HG02678 (cell line): ENCODE results near the gene CEACAM16.
"Not testable (repeated sequence)": the region's sequence is repeated elsewhere in the genome, so short reads cannot be mapped to it uniquely, and the experiment has no call there.

ENCODE experiments used
- ATAC-seq: cut with Tn5 transposase; IDR thresholded peaks from one replicate; pipeline ENCODE4 v1.9.1; 2021; ENCODE audit warnings: mild to moderate bottlenecking, moderate library complexity; ENCODE audit not compliant: unreplicated experiment

CEACAM16 gene

GRCh38 chr19:44677019-44677811 lies 21.7 kb upstream of the CEACAM16 start:
- ATAC-seq = no peak

GRCh38 chr19:44680536-44680935 lies 18.4 kb upstream of the CEACAM16 start:
- no peak for ATAC-seq

DNA sequence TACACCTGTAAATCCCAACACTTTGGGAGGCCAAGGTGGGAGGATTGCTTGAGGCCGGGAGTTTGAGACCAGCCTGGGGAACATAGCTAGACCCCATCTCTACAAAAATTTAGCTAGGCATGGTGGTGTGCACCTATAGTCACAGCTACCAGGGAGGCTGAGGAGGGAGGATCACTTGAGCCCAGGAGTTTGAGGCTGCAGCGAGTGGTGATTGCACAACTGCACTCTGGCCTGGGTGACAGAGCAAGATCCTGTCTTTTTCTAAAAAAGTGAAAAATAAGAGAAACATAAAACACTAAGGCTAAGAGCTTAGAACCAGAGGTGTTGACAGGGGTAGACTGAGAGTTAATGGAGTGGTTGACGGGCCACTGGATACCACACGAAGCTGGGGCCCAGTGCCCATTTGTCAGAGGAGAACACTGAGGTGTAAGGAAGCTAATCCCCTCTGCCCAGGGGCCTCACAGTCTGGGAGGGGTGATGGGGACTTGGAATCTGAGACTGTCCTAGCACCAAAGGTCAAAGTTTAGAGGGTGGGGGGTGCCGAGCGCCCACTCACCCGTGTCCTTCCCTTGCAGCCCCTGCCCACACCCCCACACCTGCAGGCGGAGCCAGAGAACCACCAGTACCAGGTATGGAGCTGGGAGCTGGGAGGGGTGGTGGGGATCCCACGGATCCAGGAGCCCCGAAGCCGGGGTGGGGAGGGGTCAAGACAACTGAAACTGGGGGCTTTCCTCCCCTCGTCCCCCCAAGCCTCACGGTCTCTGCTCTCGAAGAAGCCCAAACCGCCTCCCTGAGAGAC lies 16.8 kb upstream of the CEACAM16 start:
- no peak for ATAC-seq

DNA sequence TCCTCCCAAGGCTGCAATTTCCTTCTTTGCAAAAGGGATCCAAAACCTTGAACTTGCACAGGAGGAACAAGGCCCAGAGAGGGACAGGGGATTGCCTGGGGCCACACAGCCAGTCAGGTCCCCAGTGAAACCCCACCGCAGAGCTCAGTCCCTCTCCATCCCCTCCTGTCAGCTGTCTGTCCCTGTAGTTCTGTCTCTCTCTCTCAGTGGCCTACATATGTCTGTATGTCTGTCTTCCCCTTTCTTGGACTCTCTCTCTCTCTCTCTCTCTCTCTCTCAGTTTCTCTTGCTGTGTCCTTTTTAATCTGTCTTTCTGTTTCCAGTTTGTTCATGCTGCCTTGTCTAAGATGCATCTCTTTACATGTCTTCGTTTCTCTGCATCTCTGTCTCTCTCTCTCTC lies 16.1 kb upstream of the CEACAM16 start:
- no peak for ATAC-seq

- no peak for ATAC-seq
Measured at GRCh38 chr19:44683434-44684210, 15.3 kb upstream of the CEACAM16 start.

- ATAC-seq = not testable (repeated sequence)
Measured at GRCh38 chr19:44684396-44684795, 14.6 kb upstream of the CEACAM16 start.

- ATAC-seq = no peak
Measured at GRCh38 chr19:44684892-44685863, 13.8 kb upstream of the CEACAM16 start.

GRCh38 chr19:44685877-44686276 lies 13.1 kb upstream of the CEACAM16 start:
- no peak for ATAC-seq

GRCh38 chr19:44686896-44687295 lies 12.1 kb upstream of the CEACAM16 start:
- no peak for ATAC-seq

GRCh38 chr19:44687888-44688287 lies 11.1 kb upstream of the CEACAM16 start:
- no peak for ATAC-seq

DNA sequence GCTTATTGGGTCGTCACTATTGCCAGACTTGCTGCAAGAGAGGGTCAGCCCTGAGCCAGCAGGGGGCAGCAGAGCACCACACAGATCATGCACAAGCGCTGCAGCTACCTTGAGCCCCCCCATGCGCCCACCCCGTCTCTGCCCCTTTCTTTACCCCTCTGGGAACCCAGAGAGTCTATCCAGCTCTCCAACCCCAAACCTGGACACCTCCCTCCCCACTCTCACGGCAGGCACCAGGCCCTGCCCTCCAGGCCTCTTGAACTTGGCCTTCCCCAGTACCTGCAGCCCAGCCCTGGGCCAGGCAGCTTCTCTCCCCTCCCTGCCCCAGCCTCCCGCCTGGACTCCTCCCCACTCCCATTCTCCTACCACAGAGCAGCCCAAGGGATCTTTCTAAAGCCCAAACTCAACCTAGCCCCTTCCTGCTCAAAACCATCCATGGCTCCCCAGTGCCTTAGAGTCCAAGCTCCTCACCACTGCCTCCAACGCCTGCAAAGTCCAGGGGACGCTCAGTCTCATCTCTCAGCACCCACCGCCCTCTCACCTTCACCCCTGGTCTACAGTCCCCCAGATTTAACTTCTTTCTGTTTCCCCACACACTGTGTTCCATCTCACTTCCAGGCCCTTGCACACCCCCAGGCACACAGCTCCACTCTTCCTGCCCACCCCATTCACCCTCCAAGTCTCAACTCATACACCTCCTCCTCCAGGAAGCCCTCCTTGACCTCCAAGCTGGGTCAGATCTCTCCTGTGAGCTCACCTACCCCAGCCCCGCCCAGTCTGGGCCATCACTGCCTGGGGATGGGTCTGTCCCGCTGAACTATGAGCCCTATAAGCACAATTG lies 9.4 kb upstream of the CEACAM16 start:
- ATAC-seq = no peak

DNA sequence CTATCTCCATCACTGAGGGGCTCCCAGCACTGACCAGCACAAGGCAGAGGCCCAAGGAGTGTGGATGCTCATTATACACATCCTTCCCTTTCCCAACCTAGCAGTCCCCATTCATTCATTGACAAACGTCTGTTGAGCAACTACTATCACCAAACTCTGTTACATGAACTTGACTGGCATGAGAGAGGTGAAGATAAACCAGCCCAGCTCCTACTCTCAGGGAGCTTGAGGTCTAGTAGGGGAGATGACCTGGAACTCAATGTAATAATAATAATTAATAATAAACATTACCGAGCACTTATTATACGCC lies 8.9 kb upstream of the CEACAM16 start:
- ATAC-seq = no peak

GRCh38 chr19:44692379-44692721 lies 6.6 kb upstream of the CEACAM16 start:
- no peak for ATAC-seq

DNA sequence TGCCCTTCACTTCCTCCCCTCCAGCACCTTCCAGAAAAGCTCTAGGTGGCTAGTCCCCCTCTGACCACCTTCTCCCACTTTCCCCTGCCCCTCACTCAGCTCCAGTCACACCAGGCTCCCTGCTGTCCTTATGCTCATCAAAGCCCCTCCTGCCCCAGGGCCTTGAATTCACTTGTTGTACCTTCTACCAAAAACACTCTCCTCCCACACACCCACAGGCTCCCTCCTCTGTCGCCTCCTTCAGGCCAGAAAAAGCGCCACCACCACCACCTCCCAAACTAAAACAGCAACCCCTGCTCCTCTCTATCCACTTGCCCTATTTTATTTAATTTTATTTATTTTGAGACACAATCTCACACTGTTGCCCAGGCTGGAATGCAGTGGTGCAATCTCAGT lies 4.8 kb upstream of the CEACAM16 start:
- ATAC-seq = no peak

DNA sequence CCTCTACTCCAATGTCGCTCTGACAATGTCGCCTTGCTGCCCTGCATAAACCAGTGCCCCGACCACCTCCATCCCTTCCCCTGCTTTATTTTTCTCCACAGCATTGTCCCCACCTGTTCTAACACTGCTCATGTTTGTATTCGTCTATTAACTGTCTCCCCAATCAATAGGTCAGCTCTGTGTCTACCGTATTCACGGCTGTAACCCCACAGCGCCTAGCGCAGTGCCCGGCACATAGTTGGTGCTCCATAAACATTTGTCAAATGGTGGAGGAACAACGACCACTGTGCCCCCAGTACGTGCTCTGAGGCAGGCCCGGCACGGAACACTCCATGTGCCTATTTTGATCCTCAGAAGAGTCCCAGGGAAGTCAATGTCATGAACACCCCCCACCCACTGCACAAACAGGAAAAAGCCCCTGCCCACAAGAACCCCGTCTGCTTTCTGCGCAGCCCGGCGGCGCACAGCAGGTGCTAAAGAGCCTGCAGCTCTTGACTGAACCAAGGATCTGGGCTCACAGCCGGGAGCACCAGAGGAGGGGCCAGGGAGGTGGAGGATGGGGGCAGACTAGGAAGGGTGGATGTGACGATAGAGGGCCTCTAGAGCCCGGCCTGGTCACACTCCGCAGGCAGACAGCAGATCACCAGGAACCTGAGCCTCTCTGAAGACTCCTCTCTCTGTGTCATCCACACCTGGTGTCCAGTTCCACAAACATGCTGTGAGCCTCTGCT lies 1.8 kb upstream of the CEACAM16 start:
- ATAC-seq = no peak

GRCh38 chr19:44697670-44698034 lies 1.3 kb upstream of the CEACAM16 start:
- no peak for ATAC-seq

DNA sequence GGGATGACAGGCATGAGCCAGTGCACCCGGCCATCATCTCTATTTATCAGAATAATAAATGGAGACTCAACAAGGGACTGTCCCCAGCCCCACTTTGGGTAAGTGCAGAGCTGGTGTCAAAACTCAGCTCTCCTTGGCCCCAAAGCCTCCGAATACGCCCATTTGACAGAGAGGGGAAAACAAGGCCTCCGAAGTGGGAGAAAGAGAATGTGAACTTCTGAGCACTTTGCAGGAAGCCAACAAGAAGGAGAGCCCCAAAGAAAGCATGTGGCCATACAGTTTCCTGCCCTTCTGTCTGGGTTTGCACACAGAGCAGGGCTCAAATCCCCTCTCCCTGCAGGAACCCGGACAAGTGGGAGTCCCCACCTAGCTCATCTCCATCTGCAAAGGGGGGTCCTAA lies 1.6 kb downstream of the CEACAM16 start:
- ATAC-seq = no peak

DNA sequence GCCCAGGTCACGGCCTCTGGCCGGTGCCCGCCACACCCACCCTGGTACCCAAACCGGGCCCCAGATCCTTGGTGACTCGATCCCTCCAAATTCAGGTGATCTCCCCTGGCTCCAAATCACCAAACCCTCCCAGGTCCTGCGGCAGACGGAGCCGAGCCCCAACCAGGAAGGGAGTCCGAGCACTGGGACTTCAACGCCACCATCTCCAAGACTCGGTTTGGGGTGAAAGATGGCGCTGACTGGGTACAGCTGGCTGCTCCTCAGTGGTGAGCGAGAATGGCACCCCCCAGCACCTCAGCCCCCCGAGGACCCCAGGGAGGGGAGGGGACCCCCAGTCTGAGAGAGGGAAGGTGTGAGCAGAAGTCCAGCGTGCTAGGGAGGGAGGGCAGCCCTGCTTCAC lies 2.3 kb downstream of the CEACAM16 start:
- no peak for ATAC-seq

- ATAC-seq = no peak
Measured at GRCh38 chr19:44702551-44703176, 3.7 kb downstream of the CEACAM16 start.
